Ascending aorta (tissue), 2 donors: ENCODE measurements around the gene KLHL17. TPM values are rescaled to one million over a fixed set of nuclear protein-coding genes. Genes with fewer than 3 reads are reported as not detected.
A peak's percentile ranks its signal among the peaks of the same experiment; 100 is the strongest.

ENCODE experiments used
- DNase-seq, 2 donors: peaks; one replicate each; pipeline ENCODE4 v3.0.0-alpha.2; 2019; ENCODE audit warnings: low spot score in 2 of 2
- H3K27ac ChIP-seq, 2 donors: fragments of 200-600 bp; sonication (generic); one replicate each; pipeline ENCODE4 v1.5.1; 2016 to 2017; ENCODE audit warnings: mild to moderate bottlenecking in 1 of 2
- H3K27me3 ChIP-seq: fragments of 200-600 bp; sonication (generic); one replicate; pipeline ENCODE4 v1.5.1; 2017
- H3K36me3 ChIP-seq, 2 donors: fragments of 200-600 bp; sonication (generic); one replicate each; pipeline ENCODE4 v1.5.1; 2016
- H3K4me1 ChIP-seq, 2 donors: fragments of 200-600 bp; sonication (generic); one replicate each; pipeline ENCODE4 v1.5.1; 2016 to 2017; ENCODE audit warnings: mild to moderate bottlenecking in 1 of 2
- H3K4me3 ChIP-seq, 2 donors: fragments of 200-600 bp; sonication (generic); one replicate each; pipeline ENCODE4 v1.5.1; 2016 to 2017; ENCODE audit warnings: mild to moderate bottlenecking in 1 of 2
- H3K9me3 ChIP-seq, 2 donors: fragments of 200-600 bp; sonication (generic); one replicate each; pipeline ENCODE4 v1.5.1; 2016
- CTCF ChIP-seq, 3 experiments: fragments of 200-600 bp in 2 of 3; fragments of 450-650 bp in 1 of 3; sonication (generic) in 2 of 3; IDR thresholded peaks; one replicate each; pipeline ENCODE4 v1.5.1; 2016 to 2019; ENCODE audit warnings: antibody characterized with exemption in 3 of 3, mild to moderate bottlenecking in 1 of 3, moderate library complexity in 1 of 3
- intact Hi-C: fragments of 100-400 bp; cut with DNase I; formaldehyde crosslinking; loops from one replicate; pipeline ENCODE4 v1.15.1; 2023
- total RNA-seq: library from RNA; depleted of rRNA; stranded (reverse); fragments of >200 nt; gene quantifications from one replicate; pipeline ENCODE4 v1.1.0, GENCODE V29; 2016

KLHL17 gene
- total RNA-seq, 1 donor from 2014 or later, result 16.6 TPM

GRCh38 chr1:995665-996633 is 35.6 kb downstream of the KLHL17 start:
- Histone ChIP-seq H3K9me3 (peaks cover 0 to 18% of the 10 kb centered on the region in 2 donors), H3K36me3 (no peaks in the 10 kb centered on the region), H3K27ac (no peak overlapping the region), H3K27me3 (no peaks in the 10 kb centered on the region), H3K4me1 (peaks cover 6 to 17% of the 10 kb centered on the region in 2 donors), H3K4me3 (no peak overlapping the region)
- DNase-seq, result no peak
- no peak for TF ChIP-seq CTCF (IDR thresholded peaks at IDR 0.05)
- intact Hi-C loops, result no loop called here

DNA sequence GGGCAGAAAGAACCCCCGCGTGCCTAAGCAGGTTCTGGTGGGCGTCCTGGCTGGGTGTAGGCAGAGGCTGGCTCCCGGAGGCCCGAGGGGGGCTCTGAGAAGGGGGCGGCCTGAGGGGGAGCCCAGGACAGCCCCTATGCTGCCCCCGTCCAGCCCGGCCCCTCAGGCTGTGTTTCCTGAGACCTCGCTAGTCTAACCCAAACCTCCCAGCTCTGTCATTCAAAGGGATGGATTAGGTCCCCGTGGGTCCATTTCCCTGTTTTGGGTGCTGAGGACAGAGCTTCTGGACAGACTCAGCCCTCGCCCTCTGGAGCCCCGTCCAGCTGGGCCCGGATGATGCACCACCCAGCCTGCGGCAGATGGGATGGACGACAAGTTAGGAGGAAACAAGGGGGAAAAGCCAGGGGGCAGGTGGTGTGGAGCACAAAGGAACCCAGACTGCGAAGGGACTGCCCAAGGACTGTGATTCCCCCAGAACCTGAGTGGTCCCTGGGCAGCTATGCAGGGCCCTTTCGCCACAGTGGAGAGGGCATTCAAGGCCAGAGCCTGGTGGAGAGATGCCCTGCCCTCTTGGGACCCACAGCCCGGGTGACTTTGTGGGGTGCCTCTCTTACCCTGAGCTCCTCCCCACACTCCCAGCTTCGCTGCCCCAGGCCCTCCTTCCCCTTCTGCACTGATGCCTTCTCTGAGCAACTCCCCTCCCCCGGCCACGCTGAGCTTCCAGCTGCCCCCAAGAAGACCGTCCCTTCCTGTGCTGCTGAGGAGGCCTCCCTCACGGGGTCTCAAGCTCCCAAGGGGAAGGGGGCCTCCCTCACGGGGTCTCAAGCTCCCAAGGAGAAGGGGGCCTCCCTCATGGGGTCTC is 36.7 kb downstream of the KLHL17 start:
- Histone ChIP-seq H3K36me3 (no peaks in the 10 kb centered on the region), H3K9me3 (peaks cover 0 to 7% of the 10 kb centered on the region in 2 donors), H3K27me3 (no peaks in the 10 kb centered on the region), H3K27ac (no peak overlapping the region), H3K4me3 (no peak overlapping the region), H3K4me1 (peaks cover 15 to 17% of the 10 kb centered on the region in 2 donors)
- TF ChIP-seq CTCF (IDR thresholded peaks at IDR 0.05), result no peak
- intact Hi-C loops, result no loop called here
- no peak for DNase-seq

DNA sequence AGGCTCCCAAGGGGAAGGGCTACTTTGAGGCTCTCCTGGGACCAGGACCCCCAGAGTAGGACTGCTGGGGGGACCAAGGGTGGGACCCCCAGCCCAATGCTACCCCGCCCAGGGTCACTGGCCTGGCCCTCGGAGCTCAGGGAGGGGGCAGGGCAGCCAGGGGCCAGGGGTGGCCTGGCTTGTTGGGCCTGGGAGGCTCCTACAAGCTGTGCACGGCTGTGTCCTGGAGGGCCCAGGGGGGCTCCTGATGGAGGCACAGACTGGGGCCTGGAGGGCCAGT is 37.3 kb downstream of the KLHL17 start:
- intact Hi-C loops, result no loop called here
- no peak for DNase-seq
- H3K4me1 ChIP-seq, result peaks cover 16 to 17% of the 10 kb centered on the region in 2 donors
- H3K4me3 ChIP-seq, result peak overlapping the region in 1 of 2 donors; percentile 68
- H3K27ac ChIP-seq, result no peak overlapping the region
- TF ChIP-seq CTCF (IDR thresholded peaks at IDR 0.05), result no peak
- H3K36me3 ChIP-seq, result no peaks in the 10 kb centered on the region
- no peaks in the 10 kb centered on the region for H3K27me3 ChIP-seq
- peaks cover 0 to 1% of the 10 kb centered on the region in 2 donors for H3K9me3 ChIP-seq

DNA sequence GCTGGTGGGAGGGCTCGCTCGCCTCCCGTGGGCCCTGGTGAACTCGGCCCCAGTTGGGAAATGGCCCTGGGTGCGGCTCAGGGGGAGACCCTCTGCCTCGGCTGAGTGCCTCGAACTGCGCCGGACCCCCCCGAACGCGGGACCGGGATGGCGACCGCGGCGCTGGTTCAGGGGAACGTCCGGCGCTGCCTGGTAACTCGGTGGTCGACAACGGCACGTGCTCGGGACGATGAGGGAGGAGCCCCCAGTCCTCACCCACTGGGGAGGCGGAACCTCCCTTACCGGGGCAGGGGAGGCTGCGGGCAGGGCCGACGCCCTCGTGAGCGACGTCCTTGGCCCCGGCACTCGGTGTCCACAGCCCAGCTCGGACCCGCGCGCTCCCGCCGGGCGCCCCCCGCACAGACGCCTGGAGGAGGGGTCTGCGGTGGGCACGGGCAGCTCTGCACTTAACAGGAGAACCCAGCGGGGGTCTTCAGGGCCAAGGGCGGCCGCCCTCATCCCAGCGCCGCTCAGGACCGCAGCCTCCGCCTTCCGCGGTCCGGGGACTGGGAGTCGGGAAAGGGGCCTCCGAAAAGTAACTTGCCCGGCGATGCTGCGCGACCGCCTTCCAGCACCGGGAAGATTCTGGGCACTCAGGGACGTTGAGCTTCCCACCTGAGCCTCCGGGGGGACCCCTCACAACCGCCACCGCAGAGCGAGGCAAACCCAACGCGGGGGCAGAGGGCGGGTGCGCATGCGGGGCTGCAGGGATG is 37.8 kb downstream of the KLHL17 start:
- Histone ChIP-seq H3K4me3 (peak overlapping the region; percentile 58 to 68), H3K4me1 (peaks cover 16 to 17% of the 10 kb centered on the region in 2 donors), H3K36me3 (no peaks in the 10 kb centered on the region), H3K9me3 (no peaks in the 10 kb centered on the region), H3K27ac (no peak overlapping the region), H3K27me3 (no peaks in the 10 kb centered on the region)
- TF ChIP-seq CTCF (IDR thresholded peaks at IDR 0.05), result no peak
- no peak for DNase-seq
- intact Hi-C loops, result no loop called here

DNA sequence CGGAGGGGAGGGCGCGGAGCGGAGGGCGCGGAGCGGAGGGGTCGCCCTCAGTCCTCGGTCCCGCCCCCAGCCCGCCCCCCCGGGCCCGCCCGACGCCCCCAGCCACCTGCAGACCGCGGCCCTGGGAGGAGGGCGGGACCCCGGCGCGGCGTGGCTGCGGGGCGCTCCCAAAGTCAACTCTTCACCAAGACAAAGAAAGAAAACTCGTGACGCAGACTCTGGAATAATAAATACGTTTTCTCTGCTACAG is 38.3 kb downstream of the KLHL17 start:
- no peaks in the 10 kb centered on the region for H3K9me3 ChIP-seq
- no peak for DNase-seq
- H3K27ac ChIP-seq, result peak overlapping the region in 1 of 2 donors; percentile 98
- peaks cover 16 to 17% of the 10 kb centered on the region in 2 donors for H3K4me1 ChIP-seq
- intact Hi-C loops, result no loop called here
- H3K4me3 ChIP-seq, result peak overlapping the region; percentile 58 to 68
- no peak for TF ChIP-seq CTCF (IDR thresholded peaks at IDR 0.05)
- no peaks in the 10 kb centered on the region for H3K36me3 ChIP-seq
- H3K27me3 ChIP-seq, result no peaks in the 10 kb centered on the region
